K562 (cell line): Measurements from ENCODE around the gene CCDC85C. TPM values are rescaled to one million over a fixed set of nuclear protein-coding genes. Genes with fewer than 3 reads are reported as not detected.

Source experiments
- E2F8 ChIP-seq: fragments of 450-650 bp; IDR thresholded peaks from 2 replicates; pipeline ENCODE4 v1.7.1; 2018; ENCODE audit warnings: mild to moderate bottlenecking, low read depth; ENCODE audit not compliant: partially characterized antibody
- HMG20B ChIP-seq: fragments of 250-450 bp; sonication (Bioruptor Pico); IDR thresholded peaks from 2 replicates; pipeline ENCODE4 v1.5.0; 2021; ENCODE audit warnings: mild to moderate bottlenecking
- L3MBTL2 ChIP-seq: fragments of 450-650 bp; IDR thresholded peaks from 2 replicates; pipeline ENCODE4 v1.6.1; 2016; ENCODE audit warnings: mild to moderate bottlenecking, moderate library complexity
- PBX2 ChIP-seq, 2 experiments: IDR thresholded peaks in 1 of 2; conservative IDR thresholded peaks in 1 of 2; 2 replicates each; pipeline ENCODE4 v1.6.1; 2016; ENCODE audit warnings: low read depth in 2 of 2, mild to moderate bottlenecking in 1 of 2, missing compliant biosample characterization in 1 of 2, missing genetic modification characterization in 1 of 2, moderate library complexity in 1 of 2
- TAF7 ChIP-seq: fragments of 450-650 bp; IDR thresholded peaks from 2 replicates; pipeline ENCODE4 v1.6.1; 2016; ENCODE audit warnings: missing genetic modification characterization, missing compliant biosample characterization
- TRIM24 ChIP-seq, 2 experiments: fragments of 450-650 bp; IDR thresholded peaks; 2 replicates each; pipeline ENCODE4 v1.6.1; 2016
- ZNF655 ChIP-seq: fragments of 250-450 bp; sonication (Bioruptor Pico); IDR thresholded peaks from 2 replicates; pipeline ENCODE4 v1.5.0; 2021
- polyA plus RNA-seq, 8 experiments: library from polyadenylated mRNA; depleted of rRNA in 4 of 8; stranded (reverse) in 5 of 8; unstranded in 3 of 8; fragments of >200 nt; fragmentation: Nextera tagmentation in 2 of 8; fragmentation: Illumina TruSeq in 1 of 8; extraction: Ambion mirVana in 2 of 8; extraction: Trizol in 1 of 8; gene quantifications; 2 replicates each; pipeline versions ENCODE4 v1.2.1 to v1.2.3, GENCODE V29; 2011 to 2014; ENCODE audit warnings: inconsistent platforms in 1 of 8, missing spikeins in 1 of 8
- total RNA-seq, 7 experiments: library from RNA; depleted of rRNA in 6 of 7; stranded (reverse); fragments of >200 nt in 6 of 7; fragmentation: Illumina TruSeq in 2 of 7; extraction: Trizol in 2 of 7; gene quantifications; 2 replicates each; pipeline versions ENCODE4 v1.2.1 to v1.2.3, GENCODE V29; 2011 to 2021; ENCODE audit warnings: low replicate concordance in 1 of 7
- TF ChIP-seq, protein P1 (sequence below): fragments of 250-450 bp; sonication (Bioruptor Pico); IDR thresholded peaks from 2 replicates; pipeline ENCODE4 v1.8.0; 2021; ENCODE audit warnings: mild to moderate bottlenecking, moderate library complexity
- TF ChIP-seq, protein P2 (sequence below): fragments of 200-800 bp; sonication (Bioruptor generic); IDR thresholded peaks from 2 replicates; pipeline ENCODE4 v1.6.1; 2017; ENCODE audit warnings: missing genetic modification characterization, missing compliant biosample characterization
- TF ChIP-seq, protein P3 (sequence below), 2 experiments: fragments of 450-650 bp in 1 of 2; sonication (generic) in 1 of 2; formaldehyde crosslinking; conservative IDR thresholded peaks; 2 replicates each; pipeline versions ENCODE4 v1.4.0 to v1.8.1; 2020 to 2022; ENCODE audit warnings: mild to moderate bottlenecking in 1 of 2, missing genetic modification reagents in 1 of 2

Gene CCDC85C
- total and polyA plus RNA-seq, 9 of the 15 experiments (the other 6 are each of a cell fraction or from before 2014, with no cell fraction given), result 0.18 to 22.0 (median 6.3) TPM

DNA sequence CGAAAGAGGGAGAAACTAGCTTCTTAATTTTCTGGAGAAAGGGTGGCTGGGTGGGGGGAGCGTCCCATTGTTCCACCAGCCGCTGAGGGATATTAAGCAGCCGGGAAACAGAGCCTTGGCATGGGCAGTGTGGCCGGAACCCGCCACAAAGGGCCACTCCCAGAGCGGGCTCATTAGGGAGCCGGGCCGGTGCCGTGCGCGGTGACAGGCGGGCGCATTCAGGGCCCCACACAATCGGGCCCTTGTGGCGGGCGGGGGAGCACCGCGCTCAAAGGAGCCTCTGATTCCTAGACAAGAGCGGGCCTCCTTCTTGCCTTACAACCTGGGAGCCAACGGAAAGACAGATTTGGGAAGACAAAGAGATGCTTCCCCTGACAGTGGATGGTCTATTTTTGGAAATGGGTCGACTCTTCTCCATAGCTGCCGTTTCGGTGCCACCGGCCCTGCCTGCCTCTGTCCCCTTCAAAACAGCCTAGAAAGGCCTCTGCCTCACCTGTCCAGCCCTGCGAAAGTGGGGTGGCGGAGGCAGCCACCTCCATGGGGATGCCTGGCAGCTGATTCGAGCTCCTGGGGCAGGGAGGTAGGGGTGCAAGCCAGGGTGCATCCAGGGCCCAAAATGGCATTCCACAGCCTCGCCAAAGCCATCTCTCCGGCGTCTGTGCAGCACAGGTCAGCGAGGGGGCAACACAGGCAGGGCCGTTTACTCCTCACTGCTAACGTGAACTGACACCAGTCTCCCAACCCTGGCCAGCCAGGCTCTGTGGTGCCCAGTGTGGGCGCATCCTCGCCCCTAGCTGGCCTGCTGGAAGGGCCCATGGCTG lies 10.9 kb downstream of the CCDC85C start (continued):
- TF ChIP-seq, protein P1, sequence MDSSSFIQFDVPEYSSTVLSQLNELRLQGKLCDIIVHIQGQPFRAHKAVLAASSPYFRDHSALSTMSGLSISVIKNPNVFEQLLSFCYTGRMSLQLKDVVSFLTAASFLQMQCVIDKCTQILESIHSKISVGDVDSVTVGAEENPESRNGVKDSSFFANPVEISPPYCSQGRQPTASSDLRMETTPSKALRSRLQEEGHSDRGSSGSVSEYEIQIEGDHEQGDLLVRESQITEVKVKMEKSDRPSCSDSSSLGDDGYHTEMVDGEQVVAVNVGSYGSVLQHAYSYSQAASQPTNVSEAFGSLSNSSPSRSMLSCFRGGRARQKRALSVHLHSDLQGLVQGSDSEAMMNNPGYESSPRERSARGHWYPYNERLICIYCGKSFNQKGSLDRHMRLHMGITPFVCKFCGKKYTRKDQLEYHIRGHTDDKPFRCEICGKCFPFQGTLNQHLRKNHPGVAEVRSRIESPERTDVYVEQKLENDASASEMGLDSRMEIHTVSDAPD (CRISPR knock-in tag), result no peak
- TF ChIP-seq L3MBTL2 (no peak), TRIM24 (IDR thresholded peaks at IDR 0.05) (no peak), TAF7 (tag) (no peak), E2F8 (no peak), ZNF655 (CRISPR knock-in tag) (no peak), HMG20B (CRISPR knock-in tag) (no peak), PBX2 (CRISPR knock-in tag; IDR thresholded peaks at IDR 0.05; ENCODE audit: low read depth) (no peak), PBX2 (tag; conservative IDR thresholded peaks at IDR 0.05; ENCODE audit: low read depth) (no peak)
- TF ChIP-seq, protein P2, sequence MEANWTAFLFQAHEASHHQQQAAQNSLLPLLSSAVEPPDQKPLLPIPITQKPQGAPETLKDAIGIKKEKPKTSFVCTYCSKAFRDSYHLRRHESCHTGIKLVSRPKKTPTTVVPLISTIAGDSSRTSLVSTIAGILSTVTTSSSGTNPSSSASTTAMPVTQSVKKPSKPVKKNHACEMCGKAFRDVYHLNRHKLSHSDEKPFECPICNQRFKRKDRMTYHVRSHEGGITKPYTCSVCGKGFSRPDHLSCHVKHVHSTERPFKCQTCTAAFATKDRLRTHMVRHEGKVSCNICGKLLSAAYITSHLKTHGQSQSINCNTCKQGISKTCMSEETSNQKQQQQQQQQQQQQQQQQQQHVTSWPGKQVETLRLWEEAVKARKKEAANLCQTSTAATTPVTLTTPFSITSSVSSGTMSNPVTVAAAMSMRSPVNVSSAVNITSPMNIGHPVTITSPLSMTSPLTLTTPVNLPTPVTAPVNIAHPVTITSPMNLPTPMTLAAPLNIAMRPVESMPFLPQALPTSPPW (CRISPR knock-in tag), result no peak
- TF ChIP-seq, protein P3, sequence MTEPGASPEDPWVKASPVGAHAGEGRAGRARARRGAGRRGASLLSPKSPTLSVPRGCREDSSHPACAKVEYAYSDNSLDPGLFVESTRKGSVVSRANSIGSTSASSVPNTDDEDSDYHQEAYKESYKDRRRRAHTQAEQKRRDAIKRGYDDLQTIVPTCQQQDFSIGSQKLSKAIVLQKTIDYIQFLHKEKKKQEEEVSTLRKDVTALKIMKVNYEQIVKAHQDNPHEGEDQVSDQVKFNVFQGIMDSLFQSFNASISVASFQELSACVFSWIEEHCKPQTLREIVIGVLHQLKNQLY (CRISPR knock-in tag; conservative IDR thresholded peaks at IDR 0.05), result no peak
